Esophagus squamous epithelium (tissue), 4 donors: ENCODE data around the gene CELF4.

Experiments
- POLR2A ChIP-seq, 4 donors: fragments of 450-650 bp; IDR thresholded peaks; one replicate each; pipeline ENCODE4 v1.6.1; 2017; ENCODE audit warnings: antibody characterized with exemption in 4 of 4, mild to moderate bottlenecking in 4 of 4, moderate library complexity in 3 of 4
- TF ChIP-seq, protein P1 (sequence below), 6 experiments: fragments of 450-650 bp in 4 of 6; fragments of 200-600 bp in 2 of 6; sonication (generic) in 2 of 6; IDR thresholded peaks; one replicate each; pipeline ENCODE4 v1.5.1; 2016 to 2019; ENCODE audit warnings: antibody characterized with exemption in 6 of 6, mild to moderate bottlenecking in 4 of 6, moderate library complexity in 4 of 6

DNA sequence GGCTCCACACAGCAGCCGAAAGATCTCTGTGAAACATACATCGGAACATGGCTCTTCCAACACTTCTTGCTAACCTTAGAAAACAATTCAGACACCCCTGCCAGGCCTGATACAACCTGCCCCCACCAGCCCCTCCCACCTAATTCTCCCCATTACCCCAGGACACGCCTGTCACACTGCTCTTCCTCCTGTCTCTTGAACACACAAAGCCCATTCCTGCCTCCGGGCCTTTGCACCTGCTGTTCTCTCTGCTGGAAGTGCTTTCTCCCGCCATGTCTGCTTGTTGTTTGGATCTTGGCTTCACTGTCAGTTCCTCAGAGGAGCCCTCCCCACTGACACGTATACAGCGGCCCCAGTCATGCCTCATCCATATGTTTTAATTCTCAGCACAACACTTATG lies 24.1 kb downstream of the CELF4 start:
- TF ChIP-seq, protein P1, sequence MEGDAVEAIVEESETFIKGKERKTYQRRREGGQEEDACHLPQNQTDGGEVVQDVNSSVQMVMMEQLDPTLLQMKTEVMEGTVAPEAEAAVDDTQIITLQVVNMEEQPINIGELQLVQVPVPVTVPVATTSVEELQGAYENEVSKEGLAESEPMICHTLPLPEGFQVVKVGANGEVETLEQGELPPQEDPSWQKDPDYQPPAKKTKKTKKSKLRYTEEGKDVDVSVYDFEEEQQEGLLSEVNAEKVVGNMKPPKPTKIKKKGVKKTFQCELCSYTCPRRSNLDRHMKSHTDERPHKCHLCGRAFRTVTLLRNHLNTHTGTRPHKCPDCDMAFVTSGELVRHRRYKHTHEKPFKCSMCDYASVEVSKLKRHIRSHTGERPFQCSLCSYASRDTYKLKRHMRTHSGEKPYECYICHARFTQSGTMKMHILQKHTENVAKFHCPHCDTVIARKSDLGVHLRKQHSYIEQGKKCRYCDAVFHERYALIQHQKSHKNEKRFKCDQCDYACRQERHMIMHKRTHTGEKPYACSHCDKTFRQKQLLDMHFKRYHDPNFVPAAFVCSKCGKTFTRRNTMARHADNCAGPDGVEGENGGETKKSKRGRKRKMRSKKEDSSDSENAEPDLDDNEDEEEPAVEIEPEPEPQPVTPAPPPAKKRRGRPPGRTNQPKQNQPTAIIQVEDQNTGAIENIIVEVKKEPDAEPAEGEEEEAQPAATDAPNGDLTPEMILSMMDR (IDR thresholded peaks at IDR 0.05): no peak
- no peak for TF ChIP-seq POLR2A (IDR thresholded peaks at IDR 0.05)
